ENCODE results near the gene STIP1.

DNA sequence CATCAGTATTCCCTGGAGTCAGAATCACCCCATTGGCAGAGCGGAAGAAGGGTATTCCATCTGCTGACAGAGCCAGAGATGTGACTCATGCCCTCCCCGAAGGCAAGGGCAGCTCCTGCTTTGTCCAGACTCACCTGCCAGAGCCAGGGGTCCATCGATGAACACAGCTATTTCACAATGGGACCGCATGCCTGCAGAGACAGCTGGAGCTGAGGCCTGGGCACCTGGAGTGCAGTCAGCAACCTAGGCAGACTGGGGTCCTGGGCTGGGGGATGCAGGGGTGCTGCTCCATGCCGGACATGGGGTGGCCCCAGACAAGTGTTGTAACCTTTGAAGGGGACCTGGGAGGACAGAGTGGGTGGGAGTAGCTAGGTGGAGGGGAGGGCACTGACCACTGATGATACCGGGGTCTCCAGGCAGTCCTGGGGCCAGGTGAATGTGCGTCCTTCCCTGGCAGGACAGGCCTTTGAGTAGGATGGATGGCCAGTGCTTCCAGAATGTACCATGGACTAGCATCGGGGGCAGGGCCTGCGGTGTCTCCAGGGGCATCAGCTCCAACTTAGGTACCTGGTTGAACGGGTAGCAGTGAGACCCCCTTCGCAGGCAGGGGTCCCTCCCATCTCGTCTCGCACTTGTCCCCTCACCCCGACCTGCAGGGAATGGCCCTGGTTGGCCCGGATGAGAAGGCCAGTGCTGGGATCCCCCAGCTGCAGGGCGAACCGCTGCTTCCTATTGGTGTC is 38.4 kb downstream of the STIP1 start:
- no peak for TF ChIP-seq CTCF (IDR thresholded peaks at IDR 0.05)
- no peak for TF ChIP-seq POLR2A (IDR thresholded peaks at IDR 0.05)
- no peak for TF ChIP-seq POLR2AphosphoS5 (IDR thresholded peaks at IDR 0.05; ENCODE audit: insufficient read depth in 1 of 2, low read depth in 1 of 2)
